Endothelial cell of umbilical vein (primary cell): ENCODE results near the gene LIN54.

ENCODE experiments used
- EZH2 ChIP-seq: IDR thresholded peaks from 2 replicates; pipeline ENCODE4 v1.6.1; 2012; ENCODE audit warnings: borderline replicate concordance, low read depth, mild to moderate bottlenecking, moderate library complexity, low read length, inconsistent platforms; ENCODE audit not compliant: severe bottlenecking
- POLR2A ChIP-seq: IDR thresholded peaks from 2 replicates; pipeline ENCODE4 v1.6.1; 2012; ENCODE audit warnings: low read depth, mild to moderate bottlenecking, control low read depth, low read length
- POLR2AphosphoS5 ChIP-seq: IDR thresholded peaks from 2 replicates; pipeline ENCODE4 v1.6.1; 2012; ENCODE audit warnings: low read depth, mild to moderate bottlenecking, control low read depth, low read length, moderate library complexity; ENCODE audit not compliant: insufficient read depth
- TF ChIP-seq, protein P1 (sequence below), 2 donors: IDR thresholded peaks; 1 replicate in 1 of 2; 2 replicates in 1 of 2; pipeline ENCODE4 v1.5.1; 2011; ENCODE audit warnings: low read length in 2 of 2, mild to moderate bottlenecking in 2 of 2, moderate library complexity in 2 of 2, control low read depth in 1 of 2, inconsistent platforms in 1 of 2, low read depth in 1 of 2; ENCODE audit not compliant: insufficient read depth in 1 of 2; ENCODE audit errors: extremely low read depth in 1 of 2

DNA sequence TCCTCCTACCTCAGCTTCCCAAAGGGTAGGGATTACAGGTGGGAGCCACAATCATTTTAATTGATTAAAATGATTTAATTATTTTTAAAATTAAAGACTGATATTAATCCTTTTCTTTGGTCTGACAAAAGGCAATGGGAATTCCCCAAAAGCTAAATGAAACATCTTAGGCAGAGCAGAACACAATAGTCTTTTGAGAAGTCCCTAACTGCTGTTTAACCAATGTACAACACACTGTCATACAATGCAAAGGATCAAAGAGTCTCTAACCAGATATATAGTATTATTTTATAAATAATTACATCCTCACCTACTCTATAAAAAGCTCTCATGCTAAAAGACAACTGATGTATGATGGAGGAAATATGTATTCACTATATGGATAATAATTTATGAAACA lies 63.1 kb downstream of the LIN54 start:
- no peak for TF ChIP-seq EZH2
- no peak for TF ChIP-seq POLR2A
- TF ChIP-seq, protein P1, sequence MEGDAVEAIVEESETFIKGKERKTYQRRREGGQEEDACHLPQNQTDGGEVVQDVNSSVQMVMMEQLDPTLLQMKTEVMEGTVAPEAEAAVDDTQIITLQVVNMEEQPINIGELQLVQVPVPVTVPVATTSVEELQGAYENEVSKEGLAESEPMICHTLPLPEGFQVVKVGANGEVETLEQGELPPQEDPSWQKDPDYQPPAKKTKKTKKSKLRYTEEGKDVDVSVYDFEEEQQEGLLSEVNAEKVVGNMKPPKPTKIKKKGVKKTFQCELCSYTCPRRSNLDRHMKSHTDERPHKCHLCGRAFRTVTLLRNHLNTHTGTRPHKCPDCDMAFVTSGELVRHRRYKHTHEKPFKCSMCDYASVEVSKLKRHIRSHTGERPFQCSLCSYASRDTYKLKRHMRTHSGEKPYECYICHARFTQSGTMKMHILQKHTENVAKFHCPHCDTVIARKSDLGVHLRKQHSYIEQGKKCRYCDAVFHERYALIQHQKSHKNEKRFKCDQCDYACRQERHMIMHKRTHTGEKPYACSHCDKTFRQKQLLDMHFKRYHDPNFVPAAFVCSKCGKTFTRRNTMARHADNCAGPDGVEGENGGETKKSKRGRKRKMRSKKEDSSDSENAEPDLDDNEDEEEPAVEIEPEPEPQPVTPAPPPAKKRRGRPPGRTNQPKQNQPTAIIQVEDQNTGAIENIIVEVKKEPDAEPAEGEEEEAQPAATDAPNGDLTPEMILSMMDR (IDR thresholded peaks at IDR 0.05; ENCODE audit: extremely low read depth in 1 of 2, insufficient read depth in 1 of 2, low read depth in 1 of 2, low read length in 2 of 2), result no peak
- no peak for TF ChIP-seq POLR2AphosphoS5
